ENCODE measurements around the gene CASKIN1.

Gene CASKIN1

GRCh38 chr16:2171601-2172178, 24.7 kb downstream of the CASKIN1 start:
- no peak overlapping the region for H3K4me3 ChIP-seq (ENCODE audit: low read length)
- no peak for TF ChIP-seq ZNF274 (IDR thresholded peaks at IDR 0.05; ENCODE audit: low read depth, low read length)

- no peak overlapping the region for H3K4me3 ChIP-seq (ENCODE audit: low read length)
- TF ChIP-seq ZNF274 (IDR thresholded peaks at IDR 0.05; ENCODE audit: low read depth, low read length), result no peak
Measured at GRCh38 chr16:2170587-2171435, 25.6 kb downstream of the CASKIN1 start.

GRCh38 chr16:2170080-2170479, 26.3 kb downstream of the CASKIN1 start:
- H3K4me3 ChIP-seq (ENCODE audit: low read length), result no peak overlapping the region
- no peak for TF ChIP-seq ZNF274 (IDR thresholded peaks at IDR 0.05; ENCODE audit: low read depth, low read length)

DNA sequence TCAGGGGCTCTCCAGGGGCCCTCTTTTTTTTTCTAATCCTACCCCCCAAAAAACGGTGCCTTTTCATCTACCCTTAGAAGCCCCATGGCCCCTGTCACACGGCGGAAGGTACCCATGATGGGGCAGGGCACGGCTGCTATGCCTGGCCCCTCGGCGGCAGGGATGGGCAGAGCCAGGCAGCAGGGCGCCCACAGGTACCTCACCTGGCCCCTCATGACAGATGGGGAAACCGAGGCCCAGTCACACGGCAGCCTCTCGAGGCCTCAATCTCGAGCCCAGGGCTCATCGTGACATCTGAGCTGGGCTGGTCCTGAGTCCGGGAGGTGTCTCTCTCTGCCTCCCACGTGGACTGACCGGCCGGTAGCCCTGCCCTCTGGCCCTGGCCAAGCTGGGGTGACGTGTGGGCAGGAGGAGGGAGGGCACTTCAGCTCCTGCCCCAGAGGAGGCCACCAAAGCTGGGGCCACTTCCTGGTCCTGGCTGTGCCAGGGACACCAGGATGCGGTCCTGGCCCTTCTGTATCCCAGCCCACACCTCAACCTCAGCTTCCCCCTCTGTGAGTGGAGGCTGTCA, 29.3 kb downstream of the CASKIN1 start:
- TF ChIP-seq ZNF274 (IDR thresholded peaks at IDR 0.05; ENCODE audit: low read depth, low read length), result no peak
- no peak overlapping the region for H3K4me3 ChIP-seq (ENCODE audit: low read length)

DNA sequence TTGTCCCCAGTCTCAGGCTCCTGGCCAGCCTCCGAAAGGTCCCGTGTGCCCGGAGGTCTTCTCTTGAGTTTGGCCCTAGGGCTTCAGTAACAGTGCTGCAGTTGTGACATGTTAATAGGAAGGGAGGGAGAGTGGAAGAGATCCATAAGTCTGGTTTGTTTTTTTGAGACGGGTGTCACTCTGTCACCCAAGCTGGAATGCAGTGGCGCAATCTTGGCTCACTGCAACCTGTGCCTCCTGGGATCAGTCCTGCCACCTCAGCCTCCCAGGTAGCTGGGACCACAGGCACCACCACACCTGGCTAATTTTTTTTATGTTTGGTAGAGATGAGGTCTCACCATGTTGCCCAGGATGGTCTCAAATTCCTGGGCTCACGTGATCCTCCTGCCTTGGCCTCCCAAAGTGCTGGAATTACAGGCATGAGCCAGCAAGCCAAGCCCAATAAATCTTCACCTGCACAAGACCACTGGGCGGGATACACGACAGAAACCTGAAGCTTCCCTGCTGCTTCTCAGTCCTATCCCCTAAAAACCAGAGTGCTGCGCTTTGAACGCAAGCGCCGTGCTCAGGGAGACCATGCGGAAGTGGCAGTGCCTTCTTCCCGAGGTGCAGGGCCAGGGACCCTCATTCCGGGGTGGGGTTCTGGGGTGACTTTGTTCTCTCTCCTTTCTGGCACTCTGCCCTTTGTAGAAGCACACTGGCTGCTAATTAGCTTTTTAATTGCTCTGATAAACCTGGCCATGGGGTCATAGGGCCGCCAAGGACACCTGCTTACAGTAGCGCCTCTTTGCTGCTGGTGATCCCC, 29.9 kb downstream of the CASKIN1 start:
- no peak for TF ChIP-seq ZNF274 (IDR thresholded peaks at IDR 0.05; ENCODE audit: low read depth, low read length)
- no peak overlapping the region for H3K4me3 ChIP-seq (ENCODE audit: low read length)

GRCh38 chr16:2165861-2166260, 30.5 kb downstream of the CASKIN1 start:
- no peak overlapping the region for H3K4me3 ChIP-seq (ENCODE audit: low read length)
- TF ChIP-seq ZNF274 (IDR thresholded peaks at IDR 0.05; ENCODE audit: low read depth, low read length), result no peak

GRCh38 chr16:2163211-2163881, 33.1 kb downstream of the CASKIN1 start:
- TF ChIP-seq ZNF274 (IDR thresholded peaks at IDR 0.05; ENCODE audit: low read depth, low read length), result no peak
- no peak overlapping the region for H3K4me3 ChIP-seq (ENCODE audit: low read length)

DNA sequence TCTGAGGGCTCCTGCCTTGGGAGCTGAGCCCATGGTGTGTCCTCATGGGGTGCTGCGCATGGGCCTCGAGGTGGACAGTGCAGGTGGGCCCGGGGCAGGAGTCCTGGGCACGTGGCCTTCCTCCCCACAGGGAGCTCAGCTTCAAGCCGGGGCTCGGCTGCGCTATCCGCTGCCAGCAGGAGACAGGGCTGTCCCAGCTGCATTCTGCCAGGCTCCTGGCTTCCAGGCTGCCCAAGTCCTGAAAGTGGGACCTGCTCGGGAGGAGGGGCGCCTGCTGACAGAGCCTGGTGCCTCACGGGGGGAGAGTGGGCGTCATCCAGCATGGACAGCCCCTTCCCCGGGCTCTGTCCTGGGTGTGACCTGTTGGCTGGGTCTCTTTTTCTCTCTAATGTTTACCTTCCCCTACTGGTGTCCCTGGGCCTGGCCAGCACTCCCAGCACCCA, 33.7 kb downstream of the CASKIN1 start:
- no peak overlapping the region for H3K4me3 ChIP-seq (ENCODE audit: low read length)
- no peak for TF ChIP-seq ZNF274 (IDR thresholded peaks at IDR 0.05; ENCODE audit: low read depth, low read length)

DNA sequence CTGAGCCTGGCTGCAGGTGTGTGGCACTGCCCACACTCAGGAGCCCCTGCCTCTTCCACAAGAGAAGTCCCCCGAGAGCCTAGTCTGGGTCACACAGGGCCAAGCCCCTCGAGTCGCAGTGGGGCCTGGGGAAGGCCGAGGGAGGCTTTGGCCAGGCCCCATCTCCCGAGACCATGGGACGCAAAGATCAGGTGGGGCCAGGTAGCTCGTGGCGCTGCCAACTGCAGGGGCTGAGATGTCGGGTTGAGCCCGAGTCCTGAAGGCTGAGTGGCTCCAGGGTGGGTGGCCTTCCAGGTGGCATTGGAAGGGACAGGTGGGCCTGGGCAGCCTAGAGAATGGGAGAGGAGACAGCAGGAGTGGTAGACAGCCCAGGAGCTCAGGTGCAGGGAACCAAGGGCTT, 34.5 kb downstream of the CASKIN1 start:
- H3K4me3 ChIP-seq (ENCODE audit: low read length), result no peak overlapping the region
- TF ChIP-seq ZNF274 (IDR thresholded peaks at IDR 0.05; ENCODE audit: low read depth, low read length), result no peak

DNA sequence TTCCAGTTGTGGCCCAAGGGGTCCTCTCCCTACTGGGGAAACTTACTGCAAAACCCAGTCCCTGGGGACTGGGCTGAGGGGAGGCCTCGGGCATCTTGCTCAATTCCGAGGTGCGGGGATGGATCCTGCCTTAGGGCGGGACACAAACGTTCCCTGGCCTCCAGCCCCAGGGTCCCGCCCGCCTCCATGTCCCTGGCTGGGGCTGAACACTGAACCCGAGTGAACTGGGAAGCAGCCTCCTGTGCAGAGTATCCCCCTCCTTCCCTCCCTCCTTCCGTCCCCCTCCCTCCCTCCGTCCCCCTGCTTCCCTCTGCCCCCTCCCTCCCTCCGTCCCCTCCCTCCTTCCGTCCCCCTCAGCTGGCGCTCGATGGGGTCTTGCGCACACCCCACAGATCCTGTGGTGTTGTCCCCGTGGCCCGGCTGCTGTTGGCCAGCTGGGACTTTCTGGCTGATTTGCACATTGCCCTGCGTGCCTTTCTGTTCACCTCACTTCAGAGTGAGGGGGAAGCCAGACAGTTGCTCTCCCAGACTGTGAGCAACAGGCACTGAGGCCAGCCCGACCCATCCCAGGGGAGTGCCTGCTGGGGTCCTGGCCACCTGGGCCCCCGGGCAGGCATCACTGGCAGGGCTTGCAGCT, 35.4 kb downstream of the CASKIN1 start:
- no peak overlapping the region for H3K4me3 ChIP-seq (ENCODE audit: low read length)
- no peak for TF ChIP-seq ZNF274 (IDR thresholded peaks at IDR 0.05; ENCODE audit: low read depth, low read length)

GRCh38 chr16:2159175-2159838, 37.1 kb downstream of the CASKIN1 start:
- no peak overlapping the region for H3K4me3 ChIP-seq (ENCODE audit: low read length)
- no peak for TF ChIP-seq ZNF274 (IDR thresholded peaks at IDR 0.05; ENCODE audit: low read depth, low read length)

DNA sequence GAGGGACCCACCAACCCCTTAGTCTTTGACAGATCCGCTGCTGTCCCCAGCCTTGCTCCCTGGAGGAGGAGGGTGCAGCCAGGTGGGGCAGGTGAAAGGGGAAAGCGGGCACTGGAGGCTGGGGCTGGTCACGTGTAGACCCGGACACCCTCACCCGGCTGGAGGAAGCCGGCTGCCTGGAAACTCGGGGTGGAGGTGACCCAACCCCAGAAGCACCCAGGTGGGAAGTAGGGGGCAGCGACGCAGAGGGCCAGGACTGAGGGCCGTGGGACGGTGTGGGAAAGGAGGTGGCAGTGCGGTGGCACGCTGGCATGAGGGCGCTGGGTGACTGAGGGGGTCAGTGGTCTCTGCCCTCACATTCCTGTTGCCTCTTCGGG, 38.2 kb downstream of the CASKIN1 start:
- no peak for TF ChIP-seq ZNF274 (IDR thresholded peaks at IDR 0.05; ENCODE audit: low read depth, low read length)
- H3K4me3 ChIP-seq (ENCODE audit: low read length), result no peak overlapping the region
